ENCODE measurements around the gene FKBP14. TPM values are rescaled to one million over a fixed set of nuclear protein-coding genes. Genes with fewer than 3 reads are reported as not detected.
"Not testable (repeated sequence)": the region's sequence is repeated elsewhere in the genome, so short reads cannot be mapped to it uniquely, and the experiment has no call there.

FKBP14 gene, protein sequence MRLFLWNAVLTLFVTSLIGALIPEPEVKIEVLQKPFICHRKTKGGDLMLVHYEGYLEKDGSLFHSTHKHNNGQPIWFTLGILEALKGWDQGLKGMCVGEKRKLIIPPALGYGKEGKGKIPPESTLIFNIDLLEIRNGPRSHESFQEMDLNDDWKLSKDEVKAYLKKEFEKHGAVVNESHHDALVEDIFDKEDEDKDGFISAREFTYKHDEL
- total RNA-seq: 10 to 100 TPM in 1 of 2 donors, 1 to 10 TPM in 1; 8.8 to 10.3 TPM
- long read RNA-seq, full-length matches to known transcripts: 6 of 7 reads
- long read RNA-seq, partial matches to known transcripts: 0 of 7 reads
- long read RNA-seq, other reads (novel, unspliced or antisense): 1 of 7 reads

GRCh38 chr7:30026229-30027064 is at the start of gene FKBP14:
FKBP14 (minus strand) TSS chr7:30026702; CDS start chr7:30026508, 194 bp downstream.
- ATAC-seq: peak; percentile 84
- intact Hi-C loops (cut with DNase I, micrococcal nuclease): no loop called here

GRCh38 chr7:30074422-30075030 is 48.0 kb upstream of the FKBP14 start:
- DNase-seq (no peak), ATAC-seq (peak; percentile 39)

More at GRCh38 chr7:30026229-30027064, at the start of gene FKBP14:
- peak; percentile 95 to 99 for DNase-seq

GRCh38 chr7:30072735-30073134 is 46.2 kb upstream of the FKBP14 start:
- DNase-seq (no peak), ATAC-seq (no peak)
- intact Hi-C loops (cut with DNase I, micrococcal nuclease): no loop called here

More at GRCh38 chr7:30074422-30075030, 48.0 kb upstream of the FKBP14 start:
- intact Hi-C loops (cut with DNase I, micrococcal nuclease): no loop called here

DNA sequence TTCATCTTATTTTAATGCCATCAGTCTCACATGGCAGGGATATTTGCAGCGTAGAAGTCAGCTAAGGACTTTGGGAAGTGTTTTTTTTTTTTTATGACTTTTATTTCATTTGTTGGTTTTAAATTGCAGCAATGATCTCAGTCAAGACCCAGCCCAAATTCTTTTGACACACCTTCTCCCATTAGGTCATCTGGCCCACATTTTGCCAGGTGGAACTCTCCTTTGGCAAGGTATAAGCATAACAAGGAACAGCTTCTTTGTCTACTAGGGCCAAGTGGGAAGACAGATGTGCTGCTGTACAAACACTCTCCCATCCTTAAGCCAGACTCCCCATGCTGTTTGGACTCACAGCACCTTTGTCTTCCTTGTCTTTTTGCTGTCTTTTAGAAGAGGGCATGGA is 43.5 kb upstream of the FKBP14 start:
- ATAC-seq: peak; percentile 83
- intact Hi-C loops (cut with DNase I, micrococcal nuclease): no loop called here
- DNase-seq: no peak

DNA sequence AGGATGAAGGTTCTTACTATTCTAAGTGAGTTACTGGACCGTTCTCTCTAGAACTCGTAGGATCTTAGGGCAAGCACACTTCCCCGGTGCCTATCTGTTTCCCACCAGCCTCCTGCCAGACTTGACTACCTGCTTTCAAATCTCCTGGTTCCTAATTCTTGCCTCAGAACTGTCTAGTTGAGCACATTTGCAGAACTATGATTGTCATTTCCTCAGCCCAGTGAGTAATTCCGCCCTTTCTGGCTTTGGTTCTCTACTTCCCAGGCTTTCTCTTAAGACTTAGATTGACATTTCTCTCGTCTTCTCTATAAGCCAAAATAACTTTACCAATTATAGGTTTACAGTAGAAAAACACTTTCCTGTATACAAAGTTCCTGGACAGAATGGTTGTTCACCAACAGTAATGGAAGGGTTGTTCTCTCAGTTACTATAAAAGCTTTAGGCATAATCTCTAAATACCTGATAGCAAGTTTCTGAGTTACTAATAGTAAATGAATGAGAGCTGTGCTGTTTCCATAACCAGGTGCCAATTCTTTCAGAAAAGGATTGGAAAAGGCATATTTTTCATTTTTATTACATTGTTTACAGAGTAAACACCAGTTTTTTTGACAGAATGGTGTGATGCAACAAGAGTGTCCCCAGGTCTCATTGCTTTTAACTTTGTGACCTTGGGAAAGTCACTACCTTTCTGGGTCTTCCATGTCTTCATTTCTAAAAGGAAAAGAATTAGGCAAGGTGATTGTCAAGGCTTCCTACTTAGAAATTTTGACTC is 42.8 kb upstream of the FKBP14 start:
- DNase-seq: no peak
- intact Hi-C loops (cut with DNase I, micrococcal nuclease): no loop called here
- no peak for ATAC-seq

DNA sequence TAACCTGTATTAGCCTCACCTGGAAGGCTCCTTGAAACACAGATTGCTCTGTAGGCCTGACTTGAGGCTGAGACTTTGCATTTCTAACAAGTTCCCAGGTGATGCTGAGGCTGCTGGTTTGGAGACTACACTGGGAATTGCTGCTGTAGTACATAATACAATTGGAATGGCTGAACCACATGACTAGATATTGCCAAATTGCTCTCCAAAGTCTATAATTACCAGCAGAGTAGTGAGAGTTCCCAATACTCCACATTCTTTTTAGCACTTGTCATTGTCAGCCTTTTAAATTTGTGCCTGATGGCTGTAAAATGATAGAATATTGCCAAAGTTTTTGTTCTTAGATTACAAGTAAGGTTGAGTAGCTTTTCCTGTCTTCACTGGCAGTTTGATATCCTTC is 41.6 kb upstream of the FKBP14 start:
- ATAC-seq: no peak
- intact Hi-C loops (cut with DNase I, micrococcal nuclease): no loop called here
- DNase-seq: no peak

DNA sequence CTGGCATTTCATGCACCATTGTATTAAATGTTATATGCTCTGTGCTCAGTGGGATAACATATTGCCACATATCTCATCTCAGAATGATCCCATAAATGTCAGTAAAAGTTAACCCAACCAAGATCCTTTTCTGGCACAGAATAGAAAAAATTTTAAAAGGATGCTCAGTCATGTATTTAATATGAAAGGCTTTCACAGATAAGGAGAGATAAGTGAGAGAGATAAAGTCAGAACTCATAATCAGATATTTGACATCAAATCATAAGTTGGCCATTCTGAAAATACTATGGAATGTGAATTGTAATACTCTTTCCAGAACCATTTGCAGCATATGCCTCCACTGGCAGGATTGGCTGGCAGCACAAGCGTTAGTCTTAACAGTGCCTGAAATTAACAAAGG is 40.2 kb upstream of the FKBP14 start:
- intact Hi-C loops (cut with DNase I, micrococcal nuclease): no loop called here
- no peak for ATAC-seq
- DNase-seq: no peak

- ATAC-seq: no peak
These were observed 39.2 kb upstream of the FKBP14 start for GRCh38 chr7:30065746-30066145.

GRCh38 chr7:30062587-30062986 is 36.1 kb upstream of the FKBP14 start:
- intact Hi-C loops (cut with DNase I, micrococcal nuclease): no loop called here
- DNase-seq (no peak), ATAC-seq (peak; percentile 65)

More at GRCh38 chr7:30065746-30066145, 39.2 kb upstream of the FKBP14 start:
- no peak for DNase-seq
- intact Hi-C loops (cut with DNase I, micrococcal nuclease): no loop called here

GRCh38 chr7:30061786-30062185 is 35.3 kb upstream of the FKBP14 start:
- peak in 1 of 2 donors; percentile 36 for DNase-seq
- peak; percentile 89 for ATAC-seq
- intact Hi-C loops (cut with DNase I, micrococcal nuclease): not testable (repeated sequence)

GRCh38 chr7:30057741-30058140 is 31.2 kb upstream of the FKBP14 start:
- peak; percentile 58 for ATAC-seq
- no peak for DNase-seq
- intact Hi-C loops (cut with DNase I, micrococcal nuclease): no loop called here

DNA sequence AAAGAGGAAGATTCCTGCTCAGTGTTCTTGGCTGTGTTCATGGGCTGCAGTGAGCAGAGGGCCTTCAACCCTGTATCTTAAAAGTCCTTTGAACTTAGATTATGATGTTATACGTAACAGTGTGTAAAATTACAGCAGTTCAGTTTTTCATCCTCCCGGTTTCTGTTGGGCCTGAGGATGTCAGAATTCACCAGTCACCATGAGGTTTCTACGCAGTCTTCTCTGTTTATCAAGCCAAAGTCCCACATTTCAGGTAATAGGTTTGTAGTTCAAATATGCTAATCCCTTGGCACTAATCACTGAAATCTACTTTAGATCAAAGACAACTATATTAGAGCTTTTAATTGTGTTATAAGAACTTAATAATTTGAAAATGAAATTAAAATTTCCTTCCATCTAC is 26.6 kb upstream of the FKBP14 start:
- no peak for DNase-seq
- intact Hi-C loops (cut with DNase I, micrococcal nuclease): no loop called here
- ATAC-seq: no peak

GRCh38 chr7:30049173-30049572 is 22.7 kb upstream of the FKBP14 start:
- intact Hi-C loops (cut with DNase I, micrococcal nuclease): no loop called here
- DNase-seq: no peak
- ATAC-seq: no peak

DNA sequence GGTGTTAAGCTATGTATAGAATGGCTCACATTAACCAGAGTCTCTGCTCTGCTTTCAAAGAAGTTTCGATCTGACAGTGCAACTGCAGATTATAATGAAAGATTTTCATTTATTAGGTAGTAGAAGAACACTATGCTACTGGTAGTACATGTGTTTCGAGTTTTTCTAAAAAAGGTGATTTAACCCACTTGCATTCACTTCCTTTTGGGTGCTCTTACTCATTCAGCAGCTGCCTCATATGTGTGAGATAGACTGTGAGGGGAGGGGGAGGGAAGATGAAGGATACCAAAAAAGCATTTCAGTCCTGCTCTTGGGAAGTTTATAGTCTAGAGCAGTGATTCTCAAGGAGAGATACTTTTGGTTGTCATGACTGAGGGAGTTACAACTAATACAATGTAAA is 22.1 kb upstream of the FKBP14 start:
- ATAC-seq: no peak
- DNase-seq: no peak
- intact Hi-C loops (cut with DNase I, micrococcal nuclease): no loop called here

DNA sequence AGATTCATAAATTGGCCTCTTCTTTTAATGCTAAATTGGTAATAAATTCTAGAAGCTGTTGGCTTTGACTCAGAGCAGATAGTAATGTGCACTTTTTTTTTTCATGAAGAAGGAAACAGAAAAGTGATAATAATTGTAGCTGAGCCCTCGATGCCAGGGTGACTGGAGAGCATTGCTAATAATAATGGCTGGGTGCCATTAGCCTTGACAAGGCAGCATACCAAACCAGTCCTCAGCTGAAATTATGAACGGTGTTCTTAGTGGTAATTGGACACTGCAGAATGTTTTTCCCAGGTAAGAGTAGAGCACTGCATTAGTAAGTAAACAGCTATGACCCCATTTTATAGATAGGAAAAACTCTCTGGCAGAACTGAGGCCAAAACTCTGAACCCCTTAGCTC is 20.6 kb upstream of the FKBP14 start:
- ATAC-seq (no peak), DNase-seq (no peak)
- intact Hi-C loops (cut with DNase I, micrococcal nuclease): no loop called here

DNA sequence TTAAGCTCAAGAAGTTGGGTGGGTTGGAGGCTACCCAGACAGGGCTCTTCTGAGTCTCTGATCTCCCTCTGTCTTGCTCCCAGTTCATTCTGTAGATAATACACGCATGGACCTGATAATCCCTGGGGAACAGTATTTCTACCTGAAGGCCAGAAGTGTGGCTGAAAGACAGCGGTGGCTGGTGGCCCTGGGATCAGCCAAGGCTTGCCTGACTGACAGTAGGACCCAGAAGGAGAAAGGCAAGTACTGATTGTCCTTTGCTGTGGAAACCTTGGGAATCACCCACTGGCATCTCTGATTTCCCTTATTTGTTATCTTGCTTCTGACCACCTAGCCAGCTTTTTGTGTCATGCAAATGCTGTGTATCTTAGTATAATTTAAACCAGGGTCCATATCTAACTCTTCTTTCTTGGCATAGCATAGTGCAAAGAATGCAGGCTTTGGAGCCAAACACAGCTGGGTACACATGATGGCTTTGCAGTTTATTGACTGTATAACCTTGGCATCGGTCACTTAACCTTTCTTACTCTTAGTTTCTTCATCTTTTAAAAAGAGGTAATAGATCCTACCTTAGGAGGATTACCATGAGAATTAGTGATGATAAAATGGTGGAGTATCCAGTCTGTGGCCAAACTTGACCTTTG is 19.7 kb upstream of the FKBP14 start:
- ATAC-seq (no peak), DNase-seq (no peak)
- intact Hi-C loops (cut with DNase I, micrococcal nuclease): no loop called here

DNA sequence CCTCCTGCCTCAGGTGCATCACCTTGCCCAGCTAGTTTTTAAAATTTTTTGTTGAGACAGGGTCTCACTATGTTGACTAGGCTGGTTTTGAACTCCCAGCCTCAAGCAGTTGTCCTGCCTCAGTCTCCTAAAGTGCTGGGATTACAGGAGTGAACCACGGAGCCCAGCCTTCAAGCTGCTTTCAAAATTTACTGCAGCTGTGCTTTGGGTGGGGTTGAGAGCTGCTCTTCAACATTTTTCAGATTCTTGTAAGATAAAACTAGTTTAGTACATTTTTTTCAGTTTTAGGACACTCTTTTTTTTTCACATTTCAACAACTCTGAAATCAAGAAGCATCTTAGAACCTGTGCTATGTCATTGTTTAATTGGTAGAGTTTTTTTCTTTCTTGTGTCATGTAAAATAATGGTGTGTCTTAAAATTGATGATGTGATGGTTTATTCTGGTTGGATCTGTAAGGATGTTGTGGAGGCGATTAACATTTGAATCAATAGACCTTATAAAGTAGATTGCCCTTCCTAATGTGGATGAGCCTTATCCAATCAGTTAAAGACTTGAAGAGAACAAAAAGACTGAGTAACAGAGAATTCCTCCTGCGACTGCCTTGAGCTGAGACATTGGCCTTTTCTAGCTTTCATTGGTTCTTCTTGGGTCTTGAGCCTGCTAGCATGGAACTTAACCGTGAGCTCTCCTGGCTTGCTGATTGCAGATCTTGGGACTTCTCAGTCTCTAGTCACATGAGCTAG is 15.2 kb upstream of the FKBP14 start:
- intact Hi-C loops (cut with DNase I, micrococcal nuclease): no loop called here
- no peak for ATAC-seq

DNA sequence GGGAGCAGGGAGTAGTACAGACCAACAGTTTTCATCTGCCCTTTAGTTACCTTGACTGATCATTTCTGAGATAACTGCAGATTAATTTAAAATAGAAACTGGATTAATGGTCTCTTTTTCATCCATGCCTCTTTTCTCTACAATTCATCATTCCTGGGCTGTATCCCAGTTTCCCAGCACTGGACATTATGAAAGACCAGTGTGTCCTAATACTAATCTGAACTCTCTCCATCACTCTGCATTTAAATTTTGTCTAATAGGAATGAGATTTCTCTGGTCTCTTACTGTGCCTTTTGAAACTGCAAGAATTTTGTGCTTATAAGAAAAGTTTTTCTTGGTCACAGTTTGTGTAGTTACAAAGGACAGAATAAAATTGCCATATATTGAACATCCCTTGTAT is 14.4 kb upstream of the FKBP14 start:
- intact Hi-C loops (cut with DNase I, micrococcal nuclease): no loop called here
- ATAC-seq (no peak), DNase-seq (no peak)

More for the DNA sequence above, 15.2 kb upstream of the FKBP14 start:
- DNase-seq: no peak

All from left colon (tissue), 2 donors.